GM21526 (cell line): ENCODE measurements around the gene ING1.
"Not testable (repeated sequence)": the region's sequence is repeated elsewhere in the genome, so short reads cannot be mapped to it uniquely, and the experiment has no call there.

ENCODE experiments used
- ATAC-seq: cut with Tn5 transposase; IDR thresholded peaks from one replicate; pipeline ENCODE4 v1.9.1; 2021; ENCODE audit warnings: moderate library complexity; ENCODE audit not compliant: unreplicated experiment, low FRiP score

ING1 gene

DNA sequence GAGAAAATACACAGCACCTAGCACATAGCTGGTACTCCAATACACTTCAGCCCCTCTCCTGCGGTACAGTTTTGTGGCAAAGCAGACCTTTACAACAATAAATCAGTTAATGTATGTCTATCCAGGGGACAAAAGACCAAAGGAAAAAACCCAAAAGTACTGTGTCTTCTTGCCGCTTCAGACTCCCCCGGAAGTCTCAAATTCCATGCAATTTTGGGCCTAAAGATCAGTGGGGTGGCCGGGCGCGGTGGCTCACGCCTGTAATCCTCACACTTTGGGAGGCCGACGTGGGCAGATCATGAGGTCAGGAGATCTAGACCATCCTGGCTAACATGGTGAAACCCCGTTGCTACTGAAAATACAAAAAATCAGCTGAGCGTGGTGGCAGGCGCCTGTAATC, 23.8 kb upstream of the ING1 start:
- no peak for ATAC-seq

DNA sequence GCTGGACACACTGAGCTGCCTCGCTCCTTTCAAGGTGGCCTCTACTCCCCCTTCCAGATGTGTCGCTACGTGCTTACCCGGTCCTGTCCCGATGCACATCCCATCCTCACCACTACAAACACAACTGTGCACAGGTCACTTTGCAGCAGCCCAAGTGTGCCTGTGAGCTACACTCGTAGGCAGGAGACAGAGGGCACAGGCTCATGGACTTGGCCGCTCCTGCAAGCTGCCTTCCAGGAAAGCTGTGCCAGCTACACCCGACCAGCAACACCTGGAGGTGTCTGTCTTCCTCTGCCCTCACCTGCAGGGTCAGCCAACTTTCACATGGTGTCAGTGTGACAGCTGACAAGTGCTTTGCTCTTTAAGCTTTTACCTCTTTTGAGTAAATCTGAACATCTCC, 23.0 kb upstream of the ING1 start:
- ATAC-seq: no peak

DNA sequence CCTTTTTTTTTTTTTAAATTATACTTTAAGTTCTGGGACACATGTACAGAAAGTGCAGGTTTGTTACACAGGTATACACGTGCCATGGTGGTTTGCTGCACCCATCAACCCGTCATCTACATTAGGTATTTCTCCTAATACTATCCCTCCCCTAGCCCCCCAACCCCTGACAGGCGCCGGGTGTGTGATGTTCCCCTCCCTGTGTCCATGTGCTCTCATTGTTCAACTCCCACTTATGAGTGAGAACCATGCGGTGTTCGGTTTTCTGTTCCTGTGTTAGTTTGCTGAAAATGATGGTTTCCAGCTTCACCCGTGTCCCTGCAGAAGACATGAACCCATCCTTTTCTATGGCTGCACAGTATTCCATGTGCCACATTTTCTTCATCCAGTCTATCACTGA, 17.7 kb upstream of the ING1 start:
- not testable (repeated sequence) for ATAC-seq

DNA sequence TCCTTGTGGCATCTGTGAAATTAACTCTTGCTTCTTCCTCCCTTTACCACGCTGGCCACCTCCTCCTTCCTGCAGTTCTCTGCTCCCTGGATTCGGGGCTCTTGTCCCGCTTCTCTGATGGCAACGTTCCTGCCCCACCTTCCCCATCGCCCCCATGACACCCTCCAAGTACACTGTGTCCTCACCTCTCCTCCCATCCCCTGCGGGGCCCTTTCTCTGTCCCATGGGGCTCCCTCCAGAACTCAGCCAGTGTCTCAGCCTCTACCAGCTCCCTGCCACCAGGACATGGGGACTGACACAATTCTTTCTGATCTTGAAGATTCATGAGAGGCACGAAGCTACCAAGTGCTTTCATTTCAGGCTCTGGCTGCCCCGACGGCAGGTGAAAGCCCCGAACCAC, 16.7 kb upstream of the ING1 start:
- no peak for ATAC-seq

DNA sequence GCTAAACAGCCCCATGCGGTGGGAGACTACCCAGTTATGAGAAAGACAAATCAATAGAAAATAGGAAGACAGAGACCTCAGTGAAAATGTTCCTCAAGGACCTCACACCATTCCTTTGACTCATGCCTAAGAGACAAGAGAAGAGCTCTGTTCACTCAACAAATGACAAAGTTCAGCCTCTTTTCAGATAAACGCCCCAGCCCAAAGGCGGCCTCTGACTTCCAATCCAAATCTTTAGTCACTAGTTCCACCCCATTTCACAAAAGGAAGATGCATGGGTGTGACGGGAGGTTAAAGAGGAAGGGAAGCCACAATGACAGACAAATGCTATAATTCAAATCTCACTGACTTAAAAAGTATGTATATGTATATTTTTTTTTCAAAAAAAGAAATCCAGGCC, 15.7 kb upstream of the ING1 start:
- no peak for ATAC-seq

DNA sequence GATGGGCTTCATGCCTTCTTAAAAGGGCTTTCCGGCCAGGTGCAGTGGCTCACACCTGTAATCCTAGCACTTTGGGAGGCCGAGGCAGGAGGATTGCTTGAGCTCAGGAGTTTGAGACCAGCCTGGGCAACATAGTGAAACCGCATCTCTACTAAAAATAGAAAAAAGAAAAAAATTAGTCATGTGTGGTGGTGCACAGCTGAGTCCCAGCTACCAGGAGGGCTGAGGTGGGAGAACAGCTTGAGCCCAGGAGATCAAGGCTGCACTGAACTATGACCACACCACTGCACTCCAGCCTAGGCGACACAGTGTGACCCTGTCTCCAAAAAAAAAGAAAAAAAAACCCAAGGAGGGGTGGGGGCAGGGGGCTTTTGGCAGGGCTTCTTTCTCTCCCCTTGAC, 14.8 kb upstream of the ING1 start:
- ATAC-seq: peak; percentile 56

DNA sequence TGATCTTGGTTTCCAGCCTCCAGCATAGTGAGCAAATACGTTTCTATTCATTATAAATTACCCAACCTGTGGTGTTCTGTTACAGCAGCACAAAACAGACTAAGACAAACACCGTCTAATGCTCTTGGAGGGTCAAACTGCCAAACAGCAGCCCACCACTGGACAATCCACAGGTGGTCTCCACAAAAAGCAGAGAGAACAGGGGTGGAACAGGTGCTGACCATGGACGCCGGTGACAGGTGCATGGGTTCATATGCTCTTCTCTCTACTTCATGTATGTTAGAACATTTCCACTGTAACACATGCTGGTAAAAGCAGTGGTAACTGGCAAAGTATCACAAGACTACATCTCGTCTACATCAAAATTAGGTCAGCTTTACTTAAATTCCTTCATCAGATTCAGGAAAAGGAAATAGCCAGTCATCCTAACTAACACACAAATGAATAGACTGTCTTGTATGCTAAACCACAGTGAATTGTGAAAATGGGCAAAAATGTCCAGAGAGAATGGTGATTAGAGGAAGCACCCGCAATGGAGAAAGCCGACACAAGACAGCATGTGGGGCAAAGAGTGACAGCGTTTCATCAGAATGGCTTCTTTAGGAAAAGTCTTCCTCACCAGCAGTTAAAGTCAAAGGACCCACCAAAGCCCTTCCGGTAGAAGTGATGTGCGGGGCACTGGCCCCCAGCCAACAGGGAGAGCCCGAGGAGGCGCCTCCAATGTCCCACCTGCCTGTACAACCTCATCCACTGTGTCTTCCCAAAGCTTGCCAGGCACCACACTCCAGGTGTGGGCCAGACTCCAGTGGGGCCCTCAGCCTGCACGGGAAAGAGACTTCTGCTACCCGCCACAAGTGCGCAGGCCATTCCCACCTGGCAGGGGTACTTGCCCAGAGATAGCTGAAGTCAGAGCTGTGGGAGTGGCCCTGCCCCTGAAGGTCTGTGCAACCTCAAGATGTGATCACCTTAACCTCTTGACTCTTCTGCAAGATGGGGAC, 14.1 kb upstream of the ING1 start:
- ATAC-seq: no peak

DNA sequence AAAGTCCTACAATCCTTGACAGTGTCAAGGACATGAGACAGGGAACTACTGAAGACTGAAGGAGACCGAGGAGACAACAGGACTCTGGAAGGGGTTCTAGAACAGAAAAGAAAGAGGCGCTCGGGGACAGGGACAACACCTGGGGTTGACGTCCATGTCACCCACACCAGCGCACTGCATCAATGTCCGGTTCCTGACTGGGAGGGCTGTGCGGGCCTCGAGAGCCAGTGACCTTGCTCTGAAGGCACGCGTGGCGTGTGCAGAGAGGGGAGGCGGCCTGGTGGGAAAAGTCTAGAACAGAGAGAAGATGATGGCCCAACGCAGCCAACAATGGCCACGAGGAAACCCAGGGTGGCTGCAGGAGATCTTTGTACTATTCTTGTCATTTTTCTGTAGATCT, 13.3 kb upstream of the ING1 start:
- ATAC-seq: no peak

DNA sequence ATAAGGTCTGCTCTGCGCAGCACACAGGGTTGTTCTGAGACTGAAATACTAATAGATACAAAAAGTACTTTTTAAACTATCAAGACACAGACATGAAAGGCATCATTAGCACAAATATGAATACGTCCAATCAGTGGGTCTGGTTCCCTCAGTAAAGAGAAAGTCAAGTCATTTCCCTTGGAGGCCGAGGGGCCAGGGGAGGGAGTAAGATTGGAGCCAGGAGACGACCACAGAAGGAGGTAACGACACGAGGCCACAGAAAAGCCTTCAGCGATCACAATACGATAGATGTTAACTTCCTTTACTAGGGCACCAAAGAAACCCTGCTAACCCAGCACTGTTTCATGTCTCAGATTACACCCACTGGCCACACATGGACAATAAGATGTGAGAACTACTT, 12.9 kb upstream of the ING1 start:
- ATAC-seq: no peak

DNA sequence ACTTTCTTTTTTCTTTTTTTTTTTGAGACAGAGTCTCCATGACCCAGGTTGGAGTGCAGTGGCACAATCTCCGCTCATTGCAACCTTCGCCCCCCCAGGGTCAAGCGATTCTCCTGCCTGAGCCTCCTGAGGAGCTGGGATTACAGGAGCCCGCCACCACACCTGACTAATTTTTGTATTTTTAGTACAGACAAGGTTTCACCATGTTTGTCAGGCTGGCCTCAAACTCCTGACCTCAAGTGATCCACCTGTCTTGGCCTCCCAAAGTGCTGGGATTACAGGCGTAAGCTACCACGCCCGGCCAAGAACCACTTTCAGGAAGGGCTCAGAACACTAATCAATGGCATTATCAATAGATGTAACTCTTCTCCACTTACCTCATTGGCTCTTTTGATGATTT, 12.4 kb upstream of the ING1 start:
- not testable (repeated sequence) for ATAC-seq

DNA sequence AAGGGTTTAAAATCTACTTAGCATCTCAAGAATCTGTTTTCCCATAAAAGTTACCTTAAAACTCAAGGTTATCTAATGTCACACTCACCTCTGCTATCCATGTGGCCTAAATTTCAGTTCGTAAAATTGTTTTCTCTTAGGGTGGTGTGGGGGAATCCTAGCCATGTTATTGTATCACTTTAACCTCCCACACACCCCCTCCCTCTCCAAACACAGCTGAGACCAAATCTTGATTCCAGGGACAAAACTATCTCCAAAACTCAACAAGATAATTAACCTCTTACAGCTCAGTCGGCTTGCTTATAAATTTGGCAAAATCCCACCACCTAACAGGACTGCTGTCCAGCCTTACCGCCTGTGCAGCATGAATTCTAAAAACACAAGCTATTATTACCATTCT, 11.4 kb upstream of the ING1 start:
- no peak for ATAC-seq

DNA sequence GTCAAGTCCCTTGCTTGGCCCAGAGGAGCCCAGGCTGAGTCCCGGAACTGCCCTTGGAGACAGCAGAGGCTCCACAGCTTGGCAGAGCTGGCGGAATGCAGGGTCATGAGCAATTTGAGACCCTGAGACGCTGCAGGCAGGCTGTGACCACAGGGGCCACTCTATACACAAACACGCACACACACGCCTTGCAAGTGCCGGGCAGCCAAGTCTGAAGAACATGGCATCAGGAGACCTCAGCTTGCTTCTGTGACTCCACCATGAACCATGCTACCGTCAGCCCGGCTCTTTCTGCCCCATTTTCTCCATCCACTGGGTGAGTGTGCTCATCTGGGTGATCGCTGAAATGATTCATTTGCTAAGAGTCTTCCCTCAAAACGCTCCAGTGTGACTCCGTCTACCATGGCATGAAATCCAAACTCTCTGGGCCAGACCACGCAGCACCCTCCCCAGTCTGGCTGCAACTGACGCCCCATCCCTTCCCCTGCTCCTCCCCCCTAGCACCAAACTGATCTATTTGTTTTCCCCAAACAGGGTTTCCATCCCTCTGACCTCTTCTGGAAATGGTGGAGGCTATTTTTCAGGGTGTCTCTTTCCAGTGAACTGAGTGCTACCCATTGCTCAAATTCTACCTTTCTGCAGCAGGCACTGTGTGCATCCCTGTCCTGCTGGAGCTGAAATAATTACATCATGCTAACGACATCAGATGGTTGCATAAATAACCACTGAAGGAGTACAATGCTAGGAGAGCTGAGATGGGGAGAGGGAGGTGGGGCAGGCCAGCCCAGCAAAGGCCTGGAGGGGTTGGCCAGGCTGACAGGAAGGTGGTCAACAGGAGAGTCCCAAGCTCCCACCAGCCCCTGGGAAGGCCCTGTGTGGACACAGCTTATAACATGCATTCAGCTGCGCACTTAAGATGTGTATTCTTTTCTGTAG, 10.6 kb upstream of the ING1 start:
- no peak for ATAC-seq

DNA sequence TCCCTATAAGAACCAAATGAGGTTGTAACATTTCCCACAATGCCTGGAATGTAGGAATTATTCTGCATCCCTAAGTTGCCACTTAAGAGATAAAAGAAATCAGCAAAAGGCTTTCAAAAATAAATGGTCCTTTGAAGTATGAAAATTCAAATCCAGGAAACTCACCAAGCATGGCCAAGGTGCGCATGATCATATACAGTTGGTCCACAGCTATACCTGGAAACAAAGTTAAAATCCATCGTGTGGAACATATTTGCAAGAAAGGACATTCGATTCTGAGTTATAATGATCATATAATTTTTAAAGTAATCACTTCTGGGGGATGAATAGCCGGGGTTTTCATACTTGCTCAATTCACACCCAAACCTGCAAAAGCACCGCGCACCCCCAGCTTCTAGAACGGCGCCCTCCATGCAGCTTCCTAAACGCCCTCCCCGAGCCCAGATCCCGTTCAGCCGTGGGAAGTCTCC, 8.1 kb upstream of the ING1 start:
- no peak for ATAC-seq

DNA sequence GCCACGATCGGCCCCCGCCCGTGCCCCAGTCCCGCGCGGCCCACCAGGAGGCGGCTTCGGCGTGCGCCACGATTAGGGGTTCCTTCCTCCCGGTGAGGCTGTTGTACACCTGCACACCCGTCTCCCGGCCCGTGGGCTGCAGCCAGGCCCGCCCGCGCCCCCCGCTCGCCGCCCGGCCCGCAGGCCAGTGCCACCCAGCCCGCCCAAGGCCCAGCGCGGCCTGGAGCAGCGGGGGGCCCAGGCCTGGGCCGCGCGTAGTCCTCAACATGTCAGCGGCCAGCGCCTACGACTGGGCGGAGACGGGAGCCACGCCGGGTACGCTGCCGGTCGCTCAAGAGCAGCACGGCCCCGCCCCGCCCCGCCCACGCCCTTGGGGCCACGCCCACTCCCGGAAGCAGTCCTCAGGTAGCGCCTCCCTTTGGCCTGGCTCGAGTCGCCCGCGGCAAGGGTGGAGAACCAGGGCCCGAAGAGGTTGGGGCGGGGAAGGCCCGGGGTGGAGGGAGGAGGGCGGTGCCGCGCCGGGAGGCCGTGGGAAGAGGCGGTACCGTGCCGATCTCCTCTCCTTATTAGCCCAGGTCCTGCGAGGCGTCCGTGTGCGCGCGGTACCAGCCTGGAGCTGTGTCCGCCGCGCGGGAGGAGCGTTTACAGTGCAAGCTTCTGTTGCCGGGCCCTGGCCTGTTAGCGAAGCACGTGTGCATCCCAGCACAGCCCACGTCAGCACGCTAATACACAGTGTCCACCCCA, 7.5 kb upstream of the ING1 start, which contains the start of gene CARS2:
Gene CARS2, minus strand, starts transcription at position 291 of the 744 bp plus-strand sequence. Its CDS starts 23 bp downstream, at position 268.
- ATAC-seq: peak; percentile 94

DNA sequence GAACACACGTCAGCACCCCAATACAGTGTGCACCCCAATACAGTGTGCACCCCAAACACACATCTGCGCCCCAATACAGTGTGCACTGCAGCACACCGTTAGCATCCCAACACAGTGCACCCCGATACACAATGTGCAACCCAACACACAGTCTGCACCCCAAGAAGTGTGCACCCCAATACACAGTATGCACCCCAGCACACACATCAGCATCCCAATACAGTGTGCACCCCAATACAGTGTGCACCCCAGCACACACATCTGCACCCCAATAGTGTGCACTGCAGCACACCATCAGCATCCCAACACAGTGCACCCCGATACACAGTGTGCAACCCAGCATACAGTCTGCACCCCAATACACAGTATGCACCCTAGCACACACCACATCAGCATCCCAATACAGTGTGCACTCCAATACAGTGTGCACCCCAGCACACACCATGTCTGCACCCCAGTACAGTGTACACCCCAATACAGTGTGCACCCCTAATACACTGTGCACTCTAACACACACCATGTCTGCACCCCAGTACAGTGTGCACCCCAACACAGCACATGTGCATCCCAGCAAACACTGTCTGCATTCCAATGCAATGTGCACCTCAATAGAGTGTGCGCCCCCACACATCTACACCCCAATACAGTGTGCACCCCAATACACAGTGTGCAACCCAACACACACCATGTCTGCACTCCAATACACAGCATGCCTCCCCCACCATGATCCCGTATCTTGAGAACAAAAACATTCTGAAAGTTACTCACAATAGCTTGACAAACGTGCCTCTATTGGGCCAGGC, 6.7 kb upstream of the ING1 start:
- ATAC-seq: peak; percentile 3

DNA sequence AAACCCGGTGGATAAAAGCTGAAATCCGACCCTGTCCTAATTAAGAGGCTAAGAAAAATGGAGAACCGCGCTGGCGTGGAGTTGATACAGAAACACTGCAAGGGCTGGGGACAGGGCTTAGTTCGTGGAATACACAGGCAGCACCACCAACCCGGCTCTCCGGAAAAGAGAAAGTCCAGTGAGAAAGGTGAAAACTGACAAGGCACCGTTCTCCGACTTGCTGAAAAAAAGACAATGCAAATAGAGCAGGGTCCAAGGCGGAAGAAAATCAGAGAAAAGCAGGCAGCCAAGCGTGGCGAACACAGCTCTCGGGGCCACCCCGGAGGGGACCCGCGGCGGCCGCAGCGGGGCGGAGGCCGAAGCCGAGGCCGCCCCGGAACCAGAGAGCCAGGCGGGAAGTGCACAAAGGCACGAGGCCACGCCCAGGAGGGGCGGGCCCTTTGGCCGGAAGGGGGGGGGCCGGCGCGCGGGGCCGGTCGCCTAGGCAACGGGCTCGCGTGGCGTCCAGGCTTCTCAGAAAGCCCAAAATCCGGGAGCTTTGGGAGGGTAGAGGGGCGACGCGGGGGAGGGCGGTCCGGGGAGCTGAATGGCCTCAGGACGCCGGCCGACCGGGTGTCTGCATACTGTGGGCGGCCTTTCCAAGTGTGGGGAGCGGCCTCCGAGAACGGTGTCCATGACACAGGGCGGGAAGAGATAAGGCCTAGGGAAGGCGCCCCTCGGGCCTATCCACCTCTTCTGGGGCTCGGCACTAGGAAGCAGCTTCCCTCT, 1.2 kb upstream of the ING1 start:
- peak; percentile 28 for ATAC-seq

DNA sequence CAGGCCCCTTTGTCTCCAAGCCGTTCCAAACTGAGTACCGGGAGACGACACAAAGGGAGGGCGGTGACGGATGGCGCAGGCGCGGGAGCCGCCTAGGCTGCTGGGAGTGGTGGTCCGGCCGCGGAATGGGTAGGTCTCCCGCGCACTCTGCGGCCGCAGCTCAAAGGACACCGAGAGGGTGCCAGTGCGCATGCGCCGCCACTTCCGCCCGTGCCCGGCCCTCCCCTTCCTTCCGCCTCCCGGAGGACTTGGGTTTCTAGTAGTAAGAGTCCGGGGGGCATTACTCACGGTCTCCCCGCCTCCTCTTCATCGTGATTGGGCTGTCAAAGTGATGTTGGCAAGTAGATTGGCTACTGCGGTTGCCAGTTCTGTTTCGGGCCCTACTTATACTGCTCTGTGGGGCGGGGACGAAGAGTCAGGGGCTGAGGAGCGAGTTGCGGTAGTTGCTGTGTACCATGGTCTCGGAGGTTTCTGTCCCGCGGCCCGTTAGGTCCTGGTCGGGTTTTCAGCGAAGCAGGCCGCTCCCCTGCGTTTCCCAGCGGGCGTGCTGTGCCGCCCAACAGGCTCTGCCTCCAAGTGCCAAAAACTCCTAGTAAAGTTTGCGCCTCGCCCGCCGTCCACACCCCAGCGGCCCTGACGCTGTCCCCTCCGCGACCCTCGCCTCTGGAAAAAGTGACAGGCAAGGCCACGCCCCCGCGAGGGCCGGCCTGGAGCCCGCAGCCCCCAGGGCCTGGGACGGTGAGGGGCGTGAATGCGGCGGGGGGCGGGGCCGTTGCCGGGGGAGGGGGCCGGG, 455 bp upstream of the ING1 start:
- ATAC-seq: peak; percentile 50
